ENCODE measurements around the gene MAFG.

MAFG gene

GRCh38 chr17:81944858-81945257 lies 17.3 kb upstream of the MAFG start:
- TF ChIP-seq TCF4 (CRISPR knock-in tag; IDR thresholded peaks at IDR 0.05; ENCODE audit: borderline replicate concordance) (no peak), GLIS3 (CRISPR knock-in tag; IDR thresholded peaks at IDR 0.05) (no peak)
- ATAC-seq, result no peak

- no peak for ATAC-seq
- TF ChIP-seq ZNF8 (CRISPR knock-in tag; IDR thresholded peaks at IDR 0.05) (no peak), ZFP3 (CRISPR knock-in tag; IDR thresholded peaks at IDR 0.05) (no peak), TCF4 (CRISPR knock-in tag; IDR thresholded peaks at IDR 0.05; ENCODE audit: borderline replicate concordance) (no peak), OSR1 (CRISPR knock-in tag; IDR thresholded peaks at IDR 0.05) (no peak), GLIS3 (CRISPR knock-in tag; IDR thresholded peaks at IDR 0.05) (no peak), ZFP30 (CRISPR knock-in tag; IDR thresholded peaks at IDR 0.05) (no peak), ZNF565 (CRISPR knock-in tag; conservative IDR thresholded peaks at IDR 0.05; ENCODE audit: low read depth) (no peak), ZNF70 (CRISPR knock-in tag; IDR thresholded peaks at IDR 0.05) (no peak), PATZ1 (CRISPR knock-in tag; IDR thresholded peaks at IDR 0.05; ENCODE audit: borderline replicate concordance) (no peak), CREB5 (CRISPR knock-in tag; IDR thresholded peaks at IDR 0.05; ENCODE audit: low read depth) (no peak), ARNTL (CRISPR knock-in tag; IDR thresholded peaks at IDR 0.05; ENCODE audit: borderline replicate concordance, low read depth) (no peak), ESRRG (CRISPR knock-in tag; IDR thresholded peaks at IDR 0.05) (no peak), ISL1 (CRISPR knock-in tag; IDR thresholded peaks at IDR 0.05) (no peak), RARB (CRISPR knock-in tag; IDR thresholded peaks at IDR 0.05) (no peak), ZC3H10 (CRISPR knock-in tag; IDR thresholded peaks at IDR 0.05) (no peak), TOX (CRISPR knock-in tag; IDR thresholded peaks at IDR 0.05; ENCODE audit: borderline replicate concordance) (no peak)
Measured at GRCh38 chr17:81942167-81942553, 14.6 kb upstream of the MAFG start.

- no peak for ATAC-seq
- no peak for TF ChIP-seq OSR1 (CRISPR knock-in tag; IDR thresholded peaks at IDR 0.05)
- no peak for TF ChIP-seq ZC3H10 (CRISPR knock-in tag; IDR thresholded peaks at IDR 0.05)
- no peak for TF ChIP-seq ZFP3 (CRISPR knock-in tag; IDR thresholded peaks at IDR 0.05)
- TF ChIP-seq PPARA (CRISPR knock-in tag; IDR thresholded peaks at IDR 0.05; ENCODE audit: borderline replicate concordance), result no peak
- no peak for TF ChIP-seq ZNF70 (CRISPR knock-in tag; IDR thresholded peaks at IDR 0.05)
- no peak for TF ChIP-seq TOX (CRISPR knock-in tag; IDR thresholded peaks at IDR 0.05; ENCODE audit: borderline replicate concordance)
- no peak for TF ChIP-seq ISL1 (CRISPR knock-in tag; IDR thresholded peaks at IDR 0.05)
- TF ChIP-seq CSRNP3 (CRISPR knock-in tag; IDR thresholded peaks at IDR 0.05), result no peak
- TF ChIP-seq ARNTL (CRISPR knock-in tag; IDR thresholded peaks at IDR 0.05; ENCODE audit: borderline replicate concordance, low read depth), result no peak
- no peak for TF ChIP-seq ZNF8 (CRISPR knock-in tag; IDR thresholded peaks at IDR 0.05)
- TF ChIP-seq CSDC2 (CRISPR knock-in tag; IDR thresholded peaks at IDR 0.05), result no peak
- TF ChIP-seq RARB (CRISPR knock-in tag; IDR thresholded peaks at IDR 0.05), result no peak
- TF ChIP-seq POU6F1 (CRISPR knock-in tag; IDR thresholded peaks at IDR 0.05; ENCODE audit: borderline replicate concordance, low read depth), result no peak
- no peak for TF ChIP-seq PATZ1 (CRISPR knock-in tag; IDR thresholded peaks at IDR 0.05; ENCODE audit: borderline replicate concordance)
- TF ChIP-seq TCF4 (CRISPR knock-in tag; IDR thresholded peaks at IDR 0.05; ENCODE audit: borderline replicate concordance), result no peak
- no peak for TF ChIP-seq ZFP30 (CRISPR knock-in tag; IDR thresholded peaks at IDR 0.05)
Measured at GRCh38 chr17:81941484-81942166, 14.1 kb upstream of the MAFG start.
